ENCODE data around the gene VRK3.

DNA sequence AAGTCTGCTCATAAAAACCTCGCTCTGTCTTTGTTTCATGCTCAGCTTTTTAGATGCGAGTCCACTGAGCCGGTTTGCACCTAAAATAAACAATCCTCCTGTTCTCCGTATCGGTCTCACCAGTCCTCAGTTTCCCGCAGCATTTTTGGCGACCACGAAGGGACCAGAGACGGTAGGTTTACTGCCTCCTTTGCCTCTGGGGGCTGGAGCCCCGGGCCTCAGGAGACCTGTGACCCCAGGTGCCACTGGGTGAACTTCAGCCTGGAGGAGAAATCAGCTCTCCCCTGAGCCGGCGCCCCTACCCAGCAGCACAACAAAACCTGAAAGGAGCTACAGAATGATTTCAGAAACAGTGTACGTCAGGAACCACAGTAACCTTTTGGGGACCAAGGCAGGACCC is 72.3 kb downstream of the VRK3 start:
- TF ChIP-seq, protein P1, sequence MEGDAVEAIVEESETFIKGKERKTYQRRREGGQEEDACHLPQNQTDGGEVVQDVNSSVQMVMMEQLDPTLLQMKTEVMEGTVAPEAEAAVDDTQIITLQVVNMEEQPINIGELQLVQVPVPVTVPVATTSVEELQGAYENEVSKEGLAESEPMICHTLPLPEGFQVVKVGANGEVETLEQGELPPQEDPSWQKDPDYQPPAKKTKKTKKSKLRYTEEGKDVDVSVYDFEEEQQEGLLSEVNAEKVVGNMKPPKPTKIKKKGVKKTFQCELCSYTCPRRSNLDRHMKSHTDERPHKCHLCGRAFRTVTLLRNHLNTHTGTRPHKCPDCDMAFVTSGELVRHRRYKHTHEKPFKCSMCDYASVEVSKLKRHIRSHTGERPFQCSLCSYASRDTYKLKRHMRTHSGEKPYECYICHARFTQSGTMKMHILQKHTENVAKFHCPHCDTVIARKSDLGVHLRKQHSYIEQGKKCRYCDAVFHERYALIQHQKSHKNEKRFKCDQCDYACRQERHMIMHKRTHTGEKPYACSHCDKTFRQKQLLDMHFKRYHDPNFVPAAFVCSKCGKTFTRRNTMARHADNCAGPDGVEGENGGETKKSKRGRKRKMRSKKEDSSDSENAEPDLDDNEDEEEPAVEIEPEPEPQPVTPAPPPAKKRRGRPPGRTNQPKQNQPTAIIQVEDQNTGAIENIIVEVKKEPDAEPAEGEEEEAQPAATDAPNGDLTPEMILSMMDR (IDR thresholded peaks at IDR 0.05; ENCODE audit: borderline replicate concordance, extremely low read depth, low read length, poor library complexity, severe bottlenecking) = no peak
- TF ChIP-seq EZH2 (IDR thresholded peaks at IDR 0.05; ENCODE audit: borderline replicate concordance, low read depth, low read length, severe bottlenecking) = no peak
